Measurements from ENCODE around the gene FBLN1.
A peak's percentile ranks its signal among the peaks of the same experiment; 100 is the strongest.

Gene FBLN1

GRCh38 chr22:45585946-45586540 lies 83.4 kb downstream of the FBLN1 start:
- TF ChIP-seq, protein P1, sequence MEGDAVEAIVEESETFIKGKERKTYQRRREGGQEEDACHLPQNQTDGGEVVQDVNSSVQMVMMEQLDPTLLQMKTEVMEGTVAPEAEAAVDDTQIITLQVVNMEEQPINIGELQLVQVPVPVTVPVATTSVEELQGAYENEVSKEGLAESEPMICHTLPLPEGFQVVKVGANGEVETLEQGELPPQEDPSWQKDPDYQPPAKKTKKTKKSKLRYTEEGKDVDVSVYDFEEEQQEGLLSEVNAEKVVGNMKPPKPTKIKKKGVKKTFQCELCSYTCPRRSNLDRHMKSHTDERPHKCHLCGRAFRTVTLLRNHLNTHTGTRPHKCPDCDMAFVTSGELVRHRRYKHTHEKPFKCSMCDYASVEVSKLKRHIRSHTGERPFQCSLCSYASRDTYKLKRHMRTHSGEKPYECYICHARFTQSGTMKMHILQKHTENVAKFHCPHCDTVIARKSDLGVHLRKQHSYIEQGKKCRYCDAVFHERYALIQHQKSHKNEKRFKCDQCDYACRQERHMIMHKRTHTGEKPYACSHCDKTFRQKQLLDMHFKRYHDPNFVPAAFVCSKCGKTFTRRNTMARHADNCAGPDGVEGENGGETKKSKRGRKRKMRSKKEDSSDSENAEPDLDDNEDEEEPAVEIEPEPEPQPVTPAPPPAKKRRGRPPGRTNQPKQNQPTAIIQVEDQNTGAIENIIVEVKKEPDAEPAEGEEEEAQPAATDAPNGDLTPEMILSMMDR (IDR thresholded peaks at IDR 0.05): no peak
- H3K4me3 ChIP-seq (ENCODE audit: low read depth, low read length): no peak overlapping the region
- H3K9ac ChIP-seq: no peak overlapping the region
- H3K4me2 ChIP-seq (ENCODE audit: low read length): no peak overlapping the region
- peaks cover 6% of the 10 kb centered on the region for H3K4me1 ChIP-seq
- H2AFZ ChIP-seq: no peak overlapping the region
- H3K27ac ChIP-seq: no peak overlapping the region
- H3K79me2 ChIP-seq: no peaks in the 10 kb centered on the region
- no peaks in the 10 kb centered on the region for H3K36me3 ChIP-seq (ENCODE audit: control insufficient read depth, insufficient read depth, low read length)
- no peaks in the 10 kb centered on the region for H3K9me3 ChIP-seq (ENCODE audit: control insufficient read depth, low read length)
- H3K27me3 ChIP-seq (ENCODE audit: control insufficient read depth, insufficient read depth, low read length): no peaks in the 10 kb centered on the region

DNA sequence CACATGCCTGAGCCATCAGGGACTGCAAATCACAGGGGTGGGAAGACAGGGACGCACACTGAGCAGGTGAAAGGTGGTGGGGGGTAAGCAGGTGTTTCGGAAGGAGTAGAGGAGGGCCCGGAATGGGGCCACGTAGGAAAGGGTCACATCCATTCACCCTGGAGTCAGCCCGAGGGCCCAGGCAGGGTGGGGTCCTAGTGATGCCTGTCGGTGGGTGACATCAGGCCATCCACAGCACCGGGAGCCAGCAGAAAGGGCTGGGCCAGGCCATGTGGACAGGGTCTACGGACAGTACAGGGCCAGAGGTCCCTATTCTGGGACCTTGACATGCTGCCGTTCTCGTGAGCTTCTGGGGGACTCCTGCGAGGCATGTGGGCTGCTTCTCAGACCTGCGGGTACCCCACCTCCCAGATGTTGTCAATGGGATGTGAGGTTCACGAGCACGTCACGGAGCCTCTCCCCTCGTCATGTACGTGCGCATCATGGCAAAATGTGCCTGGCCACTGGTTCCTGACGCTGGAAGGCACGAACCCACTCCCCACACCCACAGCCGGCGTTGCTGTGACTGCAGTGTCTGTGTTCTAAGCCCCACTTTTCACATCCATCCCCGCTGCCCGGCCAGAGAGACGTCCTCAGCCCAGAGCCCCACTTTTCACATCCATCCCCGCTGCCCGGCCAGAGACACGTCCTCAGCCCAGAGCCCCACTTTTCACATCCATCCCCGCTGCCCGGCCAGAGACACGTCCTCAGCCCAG lies 84.1 kb downstream of the FBLN1 start:
- H3K4me3 ChIP-seq (ENCODE audit: low read depth, low read length): no peak overlapping the region
- no peaks in the 10 kb centered on the region for H3K9me3 ChIP-seq (ENCODE audit: control insufficient read depth, low read length)
- H2AFZ ChIP-seq: no peak overlapping the region
- peaks cover 6% of the 10 kb centered on the region for H3K4me1 ChIP-seq
- H3K27me3 ChIP-seq (ENCODE audit: control insufficient read depth, insufficient read depth, low read length): no peaks in the 10 kb centered on the region
- H3K27ac ChIP-seq: no peak overlapping the region
- H3K79me2 ChIP-seq: no peaks in the 10 kb centered on the region
- TF ChIP-seq, protein P1 (IDR thresholded peaks at IDR 0.05): no peak
- no peak overlapping the region for H3K9ac ChIP-seq
- H3K36me3 ChIP-seq (ENCODE audit: control insufficient read depth, insufficient read depth, low read length): no peaks in the 10 kb centered on the region
- no peak overlapping the region for H3K4me2 ChIP-seq (ENCODE audit: low read length)

DNA sequence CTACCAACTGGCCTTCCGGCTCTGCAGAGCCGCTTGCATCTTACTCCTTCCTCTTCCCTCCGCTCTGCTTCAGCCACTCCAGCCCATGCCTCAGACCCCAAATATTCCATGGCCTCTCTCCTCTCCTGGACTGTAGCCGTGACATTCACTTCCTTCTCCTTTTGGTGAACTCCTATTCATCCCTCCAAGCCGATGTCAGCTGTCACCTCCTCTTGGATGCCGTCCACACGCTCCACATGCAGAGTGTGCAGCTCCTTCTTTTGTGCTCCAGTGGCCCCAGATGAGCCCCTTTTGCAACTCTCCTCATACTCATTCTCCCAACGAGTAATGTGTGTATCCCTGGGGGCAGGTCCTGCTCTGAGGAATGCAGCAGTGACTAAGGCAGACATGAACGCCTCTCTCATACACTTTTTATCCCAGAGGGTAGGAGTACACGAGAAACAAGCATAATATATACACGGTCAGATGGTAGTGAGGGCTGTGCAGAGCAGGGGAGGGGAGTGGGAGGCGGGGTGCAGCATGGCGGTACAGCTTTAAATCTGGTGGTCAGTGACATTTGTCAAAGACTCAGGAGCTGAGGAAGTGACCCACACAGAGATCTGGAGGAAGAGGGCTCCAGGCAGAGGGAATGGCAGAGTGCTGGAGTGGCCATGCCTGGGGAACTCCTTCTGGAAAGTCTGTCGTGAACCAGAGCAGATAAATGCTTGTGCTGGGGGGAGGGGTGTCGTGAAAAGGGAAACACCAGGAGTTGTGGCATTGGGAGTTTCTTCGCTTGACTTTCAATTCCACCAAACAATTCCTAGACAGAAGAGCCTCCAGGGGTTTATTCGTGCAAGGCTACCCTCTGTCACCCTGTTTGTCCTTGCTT lies 85.2 kb downstream of the FBLN1 start:
- H3K9ac ChIP-seq: no peak overlapping the region
- H3K27ac ChIP-seq: peak overlapping the region; percentile 29
- no peaks in the 10 kb centered on the region for H3K27me3 ChIP-seq (ENCODE audit: control insufficient read depth, insufficient read depth, low read length)
- H3K36me3 ChIP-seq (ENCODE audit: control insufficient read depth, insufficient read depth, low read length): no peaks in the 10 kb centered on the region
- H3K4me3 ChIP-seq (ENCODE audit: low read depth, low read length): peak overlapping the region; percentile 4
- peaks cover 6% of the 10 kb centered on the region for H3K4me1 ChIP-seq
- no peak overlapping the region for H2AFZ ChIP-seq
- H3K4me2 ChIP-seq (ENCODE audit: low read length): peak overlapping the region; percentile 28
- no peaks in the 10 kb centered on the region for H3K79me2 ChIP-seq
- TF ChIP-seq, protein P1 (IDR thresholded peaks at IDR 0.05): no peak
- H3K9me3 ChIP-seq (ENCODE audit: control insufficient read depth, low read length): no peaks in the 10 kb centered on the region

DNA sequence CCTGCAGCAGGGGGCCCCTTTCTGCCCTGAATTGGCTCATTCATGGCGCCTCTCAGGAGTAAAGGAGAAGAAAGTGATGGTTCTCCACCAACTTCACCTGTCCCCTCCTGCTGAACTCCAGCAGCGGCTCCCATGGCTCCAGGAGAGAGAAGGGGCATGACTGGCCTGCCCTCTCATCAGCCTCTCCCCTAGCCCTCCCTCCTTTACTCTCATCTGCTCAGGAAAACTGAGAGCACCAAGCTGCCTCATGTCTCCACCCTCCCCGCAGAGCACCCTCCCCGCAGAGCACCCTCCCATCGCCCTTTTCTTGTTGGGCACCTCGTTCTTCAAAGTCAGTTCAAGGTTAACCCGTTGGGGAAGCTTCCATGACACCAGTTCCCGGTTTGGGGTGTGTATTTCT lies 86.9 kb downstream of the FBLN1 start:
- Histone ChIP-seq H3K79me2 (no peaks in the 10 kb centered on the region), H3K36me3 (ENCODE audit: control insufficient read depth, insufficient read depth, low read length) (no peaks in the 10 kb centered on the region), H2AFZ (no peak overlapping the region), H3K9ac (no peak overlapping the region), H3K9me3 (ENCODE audit: control insufficient read depth, low read length) (no peaks in the 10 kb centered on the region), H3K4me2 (ENCODE audit: low read length) (no peak overlapping the region), H3K27me3 (ENCODE audit: control insufficient read depth, insufficient read depth, low read length) (no peaks in the 10 kb centered on the region), H3K27ac (no peak overlapping the region), H3K4me1 (peaks cover 6% of the 10 kb centered on the region), H3K4me3 (ENCODE audit: low read depth, low read length) (no peak overlapping the region)
- TF ChIP-seq, protein P1 (IDR thresholded peaks at IDR 0.05): no peak
